GM12892 (cell line): ENCODE data around the gene GRN. TPM values are rescaled to one million over a fixed set of nuclear protein-coding genes. Genes with fewer than 3 reads are reported as not detected.
A peak's percentile ranks its signal among the peaks of the same experiment; 100 is the strongest.

Source experiments
- DNase-seq: peaks from one replicate; pipeline ENCODE4 v3.0.0; 2011; ENCODE audit not compliant: insufficient read length
- FAIRE-seq: peaks from 2 replicates; lab custom pipeline; 2011; peaks lifted over from hg19 to GRCh38; lab: Jason Lieb, UNC
- POLR2A ChIP-seq: IDR thresholded peaks from 2 replicates; pipeline ENCODE4 v1.6.1; 2011; ENCODE audit warnings: low read depth, low read length, control low read depth
- POLR2AphosphoS5 ChIP-seq: IDR thresholded peaks from 2 replicates; pipeline ENCODE4 v1.6.1; 2011; ENCODE audit warnings: low read depth, low read length, control low read depth
- TAF1 ChIP-seq: IDR thresholded peaks from 2 replicates; pipeline ENCODE4 v1.6.1; 2011; ENCODE audit warnings: low read depth, mild to moderate bottlenecking, control low read depth, low read length, borderline replicate concordance
- polyA plus RNA-seq: library from polyadenylated mRNA; unstranded; fragments of >200 nt; gene quantifications from one replicate; pipeline ENCODE4 v1.2.1, GENCODE V29; 2012; ENCODE audit warnings: missing spikeins, inconsistent platforms; ENCODE audit not compliant: missing spikeins

The GRN gene
- 131 TPM for polyA plus RNA-seq

DNA sequence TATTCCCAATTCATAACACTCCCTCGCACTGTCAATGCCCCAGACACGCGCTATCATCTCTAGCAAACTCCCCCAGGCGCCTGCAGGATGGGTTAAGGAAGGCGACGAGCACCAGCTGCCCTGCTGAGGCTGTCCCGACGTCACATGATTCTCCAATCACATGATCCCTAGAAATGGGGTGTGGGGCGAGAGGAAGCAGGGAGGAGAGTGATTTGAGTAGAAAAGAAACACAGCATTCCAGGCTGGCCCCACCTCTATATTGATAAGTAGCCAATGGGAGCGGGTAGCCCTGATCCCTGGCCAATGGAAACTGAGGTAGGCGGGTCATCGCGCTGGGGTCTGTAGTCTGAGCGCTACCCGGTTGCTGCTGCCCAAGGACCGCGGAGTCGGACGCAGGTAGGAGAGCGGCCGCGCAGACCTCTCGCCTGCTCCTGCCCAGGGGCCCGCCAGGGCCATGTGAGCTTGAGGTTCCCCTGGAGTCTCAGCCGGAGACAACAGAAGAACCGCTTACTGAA is at the start of gene GRN:
Gene GRN (plus strand): TSS at position 364 of the 515 bp plus-strand sequence. CDS start 3,863 bp downstream, outside the sequence.
- DNase-seq, result peak; percentile 89
- 0 out of 2 replicates have a peak, but pooled peaks have one; percentile 27 for TF ChIP-seq TAF1
- TF ChIP-seq POLR2AphosphoS5, result peak; percentile 82
- TF ChIP-seq POLR2A, result peak; percentile 88
- peak; percentile 97 for FAIRE-seq

DNA sequence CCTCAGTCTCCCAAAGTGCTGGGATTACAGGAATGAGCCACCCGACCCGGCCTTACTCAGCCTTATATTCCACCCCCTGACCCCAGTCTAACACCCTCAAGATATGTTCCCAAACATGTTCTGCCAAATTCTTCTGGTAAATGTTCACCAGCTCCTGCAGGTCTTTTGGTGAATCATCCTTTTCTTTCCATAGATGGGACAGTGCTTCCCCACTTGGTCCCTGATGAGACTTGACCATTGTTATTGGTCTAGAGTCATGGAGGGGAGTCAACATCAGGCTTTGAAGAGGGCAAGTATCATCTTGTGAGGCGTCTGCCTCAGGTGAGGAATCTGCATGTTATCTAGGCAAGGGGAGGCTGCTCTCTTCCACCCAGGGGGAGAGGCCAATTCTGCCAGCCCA is 47.1 kb upstream of the GRN start:
- TF ChIP-seq TAF1 (no peak), POLR2A (no peak), POLR2AphosphoS5 (no peak)
- no peak for FAIRE-seq

DNA sequence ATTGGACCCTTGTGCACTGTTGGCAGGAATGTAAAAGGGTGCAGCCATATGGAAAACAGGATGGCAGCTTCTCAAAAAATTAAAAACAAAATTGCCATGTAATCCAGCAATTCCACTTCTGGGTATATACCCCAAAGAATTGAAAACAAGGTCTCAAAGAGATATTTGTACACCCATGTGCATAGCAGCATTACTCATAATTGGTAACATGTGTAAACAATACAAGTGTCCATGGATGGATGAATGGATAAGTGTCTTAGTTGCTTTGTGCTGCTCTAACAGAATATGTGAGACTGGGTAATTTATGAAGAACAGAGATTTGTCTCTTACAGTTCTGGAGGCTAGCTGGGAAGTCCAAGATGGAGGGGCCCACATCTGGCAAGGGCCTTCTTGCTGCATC is 40.5 kb upstream of the GRN start:
- DNase-seq (no peak), FAIRE-seq (no peak)
- TF ChIP-seq POLR2AphosphoS5 (no peak), TAF1 (no peak)

More for the DNA sequence above, 47.1 kb upstream of the GRN start:
- no peak for DNase-seq

DNA sequence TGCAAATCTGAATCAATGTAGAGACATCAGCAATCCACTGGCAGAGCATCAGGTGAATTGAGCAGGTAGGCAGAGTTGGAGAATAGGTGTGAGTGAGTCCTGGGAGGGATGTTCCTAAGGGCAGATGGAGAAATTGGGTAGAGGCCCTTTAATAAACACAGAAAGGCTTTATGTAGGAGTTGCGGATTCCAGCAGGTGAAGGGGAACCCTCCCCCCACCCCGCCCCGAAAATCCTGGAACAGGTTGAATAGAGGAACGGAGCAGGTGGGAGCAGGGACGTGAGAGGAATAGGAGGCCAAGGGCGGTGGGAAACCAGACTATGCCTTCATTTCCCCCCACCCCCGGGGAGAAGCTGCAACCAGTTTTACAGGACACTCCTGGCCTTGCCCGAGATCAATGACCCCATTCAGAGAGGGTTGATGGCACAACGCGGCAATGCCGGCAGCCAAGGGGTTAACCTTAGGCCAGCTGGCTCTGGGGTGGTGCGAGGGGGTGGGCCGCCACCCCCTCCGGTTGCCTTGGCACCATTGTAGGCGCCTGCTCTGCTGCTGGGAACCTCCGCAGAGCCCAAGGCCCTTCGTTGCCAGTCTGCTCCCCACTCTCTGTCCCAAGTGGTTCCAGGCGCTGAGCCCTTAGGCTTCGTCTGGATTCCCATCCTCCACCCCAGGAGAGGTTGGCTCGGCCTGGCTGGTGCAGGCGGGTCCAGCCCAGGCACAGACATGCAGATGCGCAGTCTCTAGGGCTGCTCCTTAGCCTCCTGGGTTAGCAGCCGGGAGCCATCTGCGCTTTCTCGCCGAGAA is 37.5 kb upstream of the GRN start:
- FAIRE-seq, result no peak
- DNase-seq, result no peak
- TF ChIP-seq TAF1 (no peak), POLR2AphosphoS5 (no peak), POLR2A (no peak)

DNA sequence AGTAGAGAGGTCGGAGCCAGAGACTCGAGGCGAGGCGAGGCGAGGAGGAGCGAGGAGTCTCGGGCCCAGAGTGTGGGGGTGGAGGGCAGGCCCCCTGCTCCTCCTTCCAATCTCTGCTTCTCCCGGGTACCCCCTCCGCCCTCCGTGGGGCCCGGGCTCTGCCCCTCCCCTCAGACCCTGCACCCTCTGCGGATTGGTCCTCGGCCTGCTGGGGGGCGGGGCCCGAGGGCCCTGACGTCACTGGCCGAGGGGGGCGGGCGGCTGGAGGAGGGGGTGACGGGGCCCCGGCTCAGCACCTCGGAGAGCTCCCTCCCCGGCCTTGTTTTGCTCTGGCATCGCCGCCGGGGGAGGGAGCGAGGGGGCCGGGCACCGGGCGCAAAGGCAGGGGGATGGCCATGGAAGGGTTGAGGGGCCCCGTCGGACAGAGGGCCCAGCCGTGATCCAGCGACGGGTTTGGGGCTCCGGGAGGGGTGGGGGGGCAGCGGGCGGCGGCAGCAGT is 36.7 kb upstream of the GRN start, which contains the start of gene RUNDC3A:
Gene RUNDC3A (plus strand): TSS at position 282 of the 499 bp plus-strand sequence. CDS start 232 bp downstream, outside the sequence.
- DNase-seq (peak; percentile 93), FAIRE-seq (no peak)
- no peak for TF ChIP-seq POLR2AphosphoS5
- no peak for TF ChIP-seq TAF1

DNA sequence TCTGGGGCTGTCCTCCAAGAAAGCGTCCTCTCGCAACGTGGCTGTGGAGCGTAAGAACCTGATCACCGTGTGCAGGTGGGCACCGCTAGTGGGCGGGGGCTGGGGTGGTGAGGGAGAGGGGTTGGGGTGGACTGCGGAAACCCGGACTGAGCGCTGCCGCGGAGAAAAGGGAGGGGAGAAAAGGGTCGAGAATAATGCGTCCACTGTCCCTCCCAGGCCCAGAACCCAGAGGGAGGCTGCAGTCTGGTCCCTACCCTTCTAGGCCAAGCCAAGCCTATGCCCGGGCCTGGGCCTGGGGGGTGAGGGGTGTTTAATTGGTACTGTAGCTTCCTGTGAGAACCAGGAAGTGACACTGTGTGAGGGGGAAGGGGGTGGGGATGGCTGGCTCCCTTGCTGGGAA is 36.2 kb upstream of the GRN start:
- no peak for FAIRE-seq
- DNase-seq, result no peak
- TF ChIP-seq POLR2AphosphoS5 (no peak), TAF1 (no peak), POLR2A (no peak)

DNA sequence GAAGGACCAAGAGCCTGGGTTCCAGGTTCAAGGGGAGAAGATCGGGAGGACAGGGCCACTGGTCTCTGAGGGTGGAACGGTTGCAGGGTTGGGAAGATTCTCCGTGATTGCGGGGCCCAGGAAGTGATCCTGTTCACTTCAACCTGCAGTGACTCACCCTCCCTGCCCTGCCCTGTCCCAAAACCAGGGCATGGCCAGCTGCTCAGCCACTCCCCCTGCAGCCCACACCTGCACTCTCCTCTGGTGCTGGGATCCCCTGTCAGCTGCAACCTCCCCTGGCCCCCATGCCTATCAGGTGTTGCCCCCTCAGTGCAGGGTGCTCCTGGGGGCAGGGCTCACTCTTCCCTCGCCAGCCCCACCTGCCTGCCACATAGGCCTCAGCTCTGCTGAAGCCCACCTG is 35.6 kb upstream of the GRN start:
- TF ChIP-seq POLR2A (no peak), POLR2AphosphoS5 (no peak), TAF1 (no peak)
- FAIRE-seq (no peak), DNase-seq (no peak)

DNA sequence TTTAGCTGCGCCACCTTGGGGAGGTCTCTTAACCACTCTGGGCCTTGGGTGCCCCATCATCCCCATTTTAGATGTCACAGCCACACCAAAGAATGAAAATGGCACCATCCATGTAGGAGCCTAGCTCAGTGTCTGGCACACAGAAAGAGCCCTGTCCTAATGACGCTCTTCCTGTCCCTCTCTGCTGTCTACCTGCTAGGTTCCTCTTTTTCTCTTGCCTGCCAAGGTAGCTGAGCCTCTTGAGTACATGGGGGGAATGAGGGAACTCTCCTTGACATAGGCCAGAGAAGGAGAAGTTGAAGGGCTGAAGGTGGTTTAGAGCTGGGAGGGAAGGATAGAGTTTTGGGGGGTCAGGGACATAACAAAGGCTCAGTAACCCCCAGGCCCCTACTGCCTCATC is 34.9 kb upstream of the GRN start:
- no peak for FAIRE-seq
- TF ChIP-seq POLR2AphosphoS5 (no peak), TAF1 (no peak), POLR2A (no peak)
- DNase-seq, result no peak

DNA sequence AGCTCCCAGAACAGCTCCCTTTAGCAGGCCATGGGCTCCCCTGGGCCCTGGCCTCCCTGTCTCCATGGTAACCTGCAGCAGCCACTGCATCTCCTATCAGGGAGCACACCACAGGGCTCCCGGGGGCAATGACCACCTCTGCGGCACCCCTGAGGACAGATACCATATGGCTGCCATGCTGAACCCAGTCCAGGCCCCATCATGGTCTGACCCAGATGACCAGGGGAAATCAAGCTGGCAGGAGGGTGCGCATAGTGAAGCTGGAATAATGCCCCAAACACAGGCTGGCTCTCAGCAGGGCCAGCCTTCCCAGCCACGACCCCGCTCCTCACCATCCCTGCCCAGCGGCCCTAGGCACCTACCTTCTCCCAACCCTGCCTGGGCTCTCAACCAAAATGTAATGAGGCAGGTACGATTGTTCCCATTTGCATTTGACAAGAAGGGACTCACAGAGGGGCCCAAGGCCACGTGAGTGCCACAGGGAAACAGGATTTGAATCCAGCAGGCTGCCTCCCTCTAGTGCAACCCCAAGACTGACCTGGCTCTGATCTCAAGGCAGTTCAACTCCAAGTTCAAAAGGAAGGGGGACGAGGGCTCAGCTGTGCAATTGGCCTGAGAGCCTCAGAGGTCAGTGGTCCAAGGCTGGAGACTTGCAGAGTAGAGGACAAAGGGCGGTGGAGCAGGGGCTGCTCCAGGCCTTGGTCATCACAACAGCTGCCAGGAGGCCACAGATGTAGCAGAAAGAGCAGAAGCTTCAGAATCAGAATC is 34.3 kb upstream of the GRN start:
- no peak for TF ChIP-seq POLR2A
- TF ChIP-seq POLR2AphosphoS5, result no peak
- TF ChIP-seq TAF1, result no peak
- FAIRE-seq (no peak), DNase-seq (no peak)

DNA sequence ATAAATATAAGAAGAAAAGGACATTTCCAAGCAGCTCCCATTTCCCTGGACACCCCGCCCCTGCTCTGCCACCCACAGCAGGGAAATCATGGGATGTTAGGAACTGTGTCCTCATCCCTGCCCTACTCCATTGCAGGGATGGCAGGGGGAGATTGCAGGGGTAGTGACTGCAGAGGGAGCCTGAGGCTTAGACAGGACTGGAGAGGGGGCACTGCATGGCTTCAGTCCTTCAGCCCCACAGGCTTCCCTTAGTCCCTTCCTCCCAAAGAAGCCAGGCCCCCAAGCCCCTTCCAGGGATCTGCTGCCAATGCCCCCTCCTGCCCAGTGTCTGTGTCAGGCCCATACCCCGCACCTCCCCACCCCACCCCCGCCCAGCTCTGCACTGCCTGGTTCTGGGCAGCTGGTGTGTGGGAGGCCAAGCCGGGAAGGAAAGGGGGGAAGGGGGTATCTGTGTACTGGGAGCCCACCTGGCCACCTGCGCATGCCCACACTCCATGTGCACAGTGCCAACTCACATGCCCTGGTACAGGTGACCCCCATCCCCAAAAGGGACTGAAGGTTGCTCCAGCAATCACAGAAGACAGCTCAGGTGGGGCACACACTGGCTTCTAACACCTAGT is 33.4 kb upstream of the GRN start:
- no peak for FAIRE-seq
- TF ChIP-seq POLR2A (no peak), POLR2AphosphoS5 (no peak), TAF1 (no peak)
- no peak for DNase-seq
